ENCODE data around the gene STAP1.

The STAP1 gene

DNA sequence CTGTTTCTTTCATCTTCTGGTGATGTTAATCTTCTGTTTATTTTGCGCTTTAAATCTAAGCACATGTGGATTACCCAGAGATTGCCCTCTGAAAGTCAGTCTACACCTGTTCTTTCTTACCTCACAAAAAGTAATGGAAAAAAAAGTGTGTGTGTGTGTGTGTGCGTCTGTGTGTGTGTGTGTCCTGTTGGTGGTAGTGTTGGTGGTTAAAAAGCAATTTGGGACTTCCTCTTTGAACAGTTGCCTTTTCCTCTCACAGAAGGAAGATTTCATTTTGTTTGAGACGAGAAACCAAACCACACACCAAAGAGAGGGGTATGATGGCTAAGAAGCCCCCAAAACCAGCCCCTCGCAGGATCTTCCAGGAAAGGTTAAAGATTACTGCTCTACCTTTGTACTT is at the start of gene STAP1:
Gene STAP1 (plus strand): TSS at position 235 of the 400 bp plus-strand sequence. CDS start 83 bp downstream, at position 318.
- peak within 1 kb of the TSS; percentile 64 for H3K27ac ChIP-seq
- peaks cover 14 to 19% of the 10 kb centered on the region in 2 experiments for H3K4me1 ChIP-seq (ENCODE audit: control insufficient read depth in 1 of 2, insufficient read depth in 1 of 2, low read depth in 1 of 2, low read length in 1 of 2)
- peak within 1 kb of the TSS in 1 of 2 experiments; percentile 44 for H3K4me3 ChIP-seq (ENCODE audit: low read depth in 1 of 2, low read length in 1 of 2)
- no peaks in the 10 kb centered on the region for H3K36me3 ChIP-seq
- no peaks in the 10 kb centered on the region for H3K9me3 ChIP-seq
- no peaks in the 10 kb centered on the region for H3K27me3 ChIP-seq
- no peak for TF ChIP-seq CTCF (IDR thresholded peaks at IDR 0.05)

GRCh38 chr4:67512501-67512900 is 46.0 kb upstream of the STAP1 start:
- peak overlapping the region; percentile 44 for H3K27ac ChIP-seq
- no peaks in the 10 kb centered on the region for H3K27me3 ChIP-seq
- TF ChIP-seq CTCF (IDR thresholded peaks at IDR 0.05), result no peak
- peaks cover 6 to 12% of the 10 kb centered on the region in 2 experiments for H3K4me1 ChIP-seq (ENCODE audit: control insufficient read depth in 1 of 2, insufficient read depth in 1 of 2, low read depth in 1 of 2, low read length in 1 of 2)
- peaks cover 59% of the 10 kb centered on the region for H3K36me3 ChIP-seq
- H3K4me3 ChIP-seq (ENCODE audit: low read depth in 1 of 2, low read length in 1 of 2), result no peak overlapping the region
- H3K9me3 ChIP-seq, result no peaks in the 10 kb centered on the region

DNA sequence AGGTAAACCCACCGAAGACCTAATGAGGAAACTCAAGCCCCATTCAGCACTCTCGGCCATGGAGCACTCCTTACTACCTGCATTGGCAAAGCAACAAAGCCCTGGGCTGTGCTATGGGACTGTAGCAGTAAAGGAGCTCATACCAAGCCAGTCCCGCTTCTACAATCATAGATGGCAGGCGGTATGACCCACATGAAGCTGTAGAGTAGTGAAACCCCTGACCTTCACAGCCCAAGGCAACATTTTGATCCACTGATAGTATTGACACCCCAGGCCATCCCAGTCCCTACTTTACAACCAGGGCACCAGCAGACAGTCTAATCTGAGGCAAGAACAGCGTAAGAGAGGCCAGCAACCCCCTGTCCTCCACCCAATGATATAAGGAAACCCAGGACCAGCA is 38.4 kb upstream of the STAP1 start:
- H3K4me3 ChIP-seq (ENCODE audit: low read depth in 1 of 2, low read length in 1 of 2), result no peak overlapping the region
- H3K4me1 ChIP-seq (ENCODE audit: control insufficient read depth in 1 of 2, insufficient read depth in 1 of 2, low read depth in 1 of 2, low read length in 1 of 2), result no peaks in the 10 kb centered on the region
- H3K27ac ChIP-seq, result no peak overlapping the region
- TF ChIP-seq CTCF (IDR thresholded peaks at IDR 0.05), result no peak
- H3K27me3 ChIP-seq, result no peaks in the 10 kb centered on the region
- H3K9me3 ChIP-seq, result no peaks in the 10 kb centered on the region
- peaks cover 29% of the 10 kb centered on the region for H3K36me3 ChIP-seq

GRCh38 chr4:67521506-67521905 is 37.0 kb upstream of the STAP1 start:
- peaks cover 29% of the 10 kb centered on the region for H3K36me3 ChIP-seq
- no peaks in the 10 kb centered on the region for H3K4me1 ChIP-seq (ENCODE audit: control insufficient read depth in 1 of 2, insufficient read depth in 1 of 2, low read depth in 1 of 2, low read length in 1 of 2)
- H3K9me3 ChIP-seq, result no peaks in the 10 kb centered on the region
- no peaks in the 10 kb centered on the region for H3K27me3 ChIP-seq
- TF ChIP-seq CTCF (IDR thresholded peaks at IDR 0.05), result no peak
- no peak overlapping the region for H3K4me3 ChIP-seq (ENCODE audit: low read depth in 1 of 2, low read length in 1 of 2)
- H3K27ac ChIP-seq, result no peak overlapping the region

DNA sequence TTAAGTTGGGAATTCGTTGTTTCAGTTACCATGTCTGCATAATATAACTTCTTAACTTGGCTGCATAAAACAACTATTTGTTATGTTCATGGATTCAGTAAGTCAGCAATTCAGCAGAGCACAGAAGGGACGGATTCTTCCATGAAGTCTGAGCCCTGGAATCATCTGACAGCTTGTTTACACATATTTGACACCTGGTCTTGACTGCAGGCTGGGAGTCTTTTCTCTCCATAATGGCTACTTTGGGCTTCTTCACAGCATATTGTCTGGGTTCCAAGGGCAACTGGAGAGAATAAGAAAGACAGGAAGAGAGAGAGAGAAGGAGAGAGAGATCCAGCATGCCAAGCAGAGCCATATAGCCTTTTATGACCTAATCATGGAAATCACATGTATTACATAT is 36.3 kb upstream of the STAP1 start:
- no peaks in the 10 kb centered on the region for H3K4me1 ChIP-seq (ENCODE audit: control insufficient read depth in 1 of 2, insufficient read depth in 1 of 2, low read depth in 1 of 2, low read length in 1 of 2)
- H3K9me3 ChIP-seq, result no peaks in the 10 kb centered on the region
- H3K27me3 ChIP-seq, result no peaks in the 10 kb centered on the region
- H3K4me3 ChIP-seq (ENCODE audit: low read depth in 1 of 2, low read length in 1 of 2), result no peak overlapping the region
- no peak overlapping the region for H3K27ac ChIP-seq
- TF ChIP-seq CTCF (IDR thresholded peaks at IDR 0.05), result no peak
- H3K36me3 ChIP-seq, result peaks cover 22% of the 10 kb centered on the region

Data from neutrophil (primary cell).